ENCODE data around the gene RELN. TPM values are rescaled to one million over a fixed set of nuclear protein-coding genes. Genes with fewer than 3 reads are reported as not detected.
"Not testable (repeated sequence)": the region's sequence is repeated elsewhere in the genome, so short reads cannot be mapped to it uniquely, and the experiment has no call there.

RELN gene
- total and polyA plus RNA-seq, 10 of the 15 experiments (the other 5 are each of a cell fraction or from before 2014, with no cell fraction given) = 0.11 to 0.21 TPM; not detected in 8

DNA sequence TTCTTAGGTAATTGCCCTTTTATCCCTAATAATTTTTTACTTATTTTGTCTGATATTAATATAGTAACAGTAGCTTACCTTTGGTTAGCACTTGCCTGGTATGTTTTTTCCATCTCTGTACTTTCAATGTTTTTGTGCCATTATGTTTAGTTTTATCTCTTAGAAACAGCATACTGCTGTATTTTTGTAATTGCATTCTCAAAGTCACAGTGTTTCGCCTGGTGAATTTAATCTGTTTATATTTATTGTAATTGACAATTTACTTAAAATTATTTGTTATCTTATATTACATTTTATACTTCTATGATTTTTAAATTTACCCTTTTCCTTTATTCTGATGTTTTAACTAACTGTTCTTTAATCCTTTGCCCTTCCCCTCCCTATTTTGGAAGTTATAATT lies 166.4 kb downstream of the RELN start (continued):
- TF ChIP-seq, protein P1, sequence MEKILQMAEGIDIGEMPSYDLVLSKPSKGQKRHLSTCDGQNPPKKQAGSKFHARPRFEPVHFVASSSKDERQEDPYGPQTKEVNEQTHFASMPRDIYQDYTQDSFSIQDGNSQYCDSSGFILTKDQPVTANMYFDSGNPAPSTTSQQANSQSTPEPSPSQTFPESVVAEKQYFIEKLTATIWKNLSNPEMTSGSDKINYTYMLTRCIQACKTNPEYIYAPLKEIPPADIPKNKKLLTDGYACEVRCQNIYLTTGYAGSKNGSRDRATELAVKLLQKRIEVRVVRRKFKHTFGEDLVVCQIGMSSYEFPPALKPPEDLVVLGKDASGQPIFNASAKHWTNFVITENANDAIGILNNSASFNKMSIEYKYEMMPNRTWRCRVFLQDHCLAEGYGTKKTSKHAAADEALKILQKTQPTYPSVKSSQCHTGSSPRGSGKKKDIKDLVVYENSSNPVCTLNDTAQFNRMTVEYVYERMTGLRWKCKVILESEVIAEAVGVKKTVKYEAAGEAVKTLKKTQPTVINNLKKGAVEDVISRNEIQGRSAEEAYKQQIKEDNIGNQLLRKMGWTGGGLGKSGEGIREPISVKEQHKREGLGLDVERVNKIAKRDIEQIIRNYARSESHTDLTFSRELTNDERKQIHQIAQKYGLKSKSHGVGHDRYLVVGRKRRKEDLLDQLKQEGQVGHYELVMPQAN (conservative IDR thresholded peaks at IDR 0.05) = no peak
- TF ChIP-seq, protein P2, sequence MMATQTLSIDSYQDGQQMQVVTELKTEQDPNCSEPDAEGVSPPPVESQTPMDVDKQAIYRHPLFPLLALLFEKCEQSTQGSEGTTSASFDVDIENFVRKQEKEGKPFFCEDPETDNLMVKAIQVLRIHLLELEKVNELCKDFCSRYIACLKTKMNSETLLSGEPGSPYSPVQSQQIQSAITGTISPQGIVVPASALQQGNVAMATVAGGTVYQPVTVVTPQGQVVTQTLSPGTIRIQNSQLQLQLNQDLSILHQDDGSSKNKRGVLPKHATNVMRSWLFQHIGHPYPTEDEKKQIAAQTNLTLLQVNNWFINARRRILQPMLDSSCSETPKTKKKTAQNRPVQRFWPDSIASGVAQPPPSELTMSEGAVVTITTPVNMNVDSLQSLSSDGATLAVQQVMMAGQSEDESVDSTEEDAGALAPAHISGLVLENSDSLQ (IDR thresholded peaks at IDR 0.05) = no peak

DNA sequence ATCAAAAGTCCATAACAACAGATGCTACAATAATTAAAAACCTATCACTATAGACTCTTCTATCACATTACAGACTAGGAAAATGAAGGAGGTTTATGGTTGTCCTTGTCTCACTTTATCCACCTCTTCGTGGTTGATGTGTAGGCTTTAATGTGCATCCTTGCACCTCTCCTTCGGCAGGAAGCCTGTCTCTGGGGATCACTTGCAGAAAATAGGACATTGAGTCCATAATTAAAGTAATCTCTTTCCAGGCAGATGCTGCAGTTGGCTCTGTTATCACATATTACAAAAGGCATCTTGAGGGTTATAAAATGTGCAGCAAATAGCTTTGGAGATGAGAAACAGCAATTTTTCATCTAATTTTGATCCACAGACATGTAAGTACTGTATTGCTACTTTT lies 168.4 kb downstream of the RELN start:
- ChIA-PET SMC1A (ENCODE audit: uncharacterized antibody, unreplicated experiment) (interaction anchor here (1.3 kb wide), 1 partner anchor 11 kb away, joined by 3 read pairs; no protein-coding TSS in a partner anchor), CTCF (no interaction called here), POLR2A (no interaction called here), RAD21 (ENCODE audit: unreplicated experiment) (no interaction called here)
- ATAC-seq (no peak), FAIRE-seq (no peak), DNase-seq (ENCODE audit: low read depth, low spot score) (no peak)
- in situ Hi-C loops (cut with MboI) (no loop called here), intact Hi-C loops (cut with micrococcal nuclease; ENCODE audit: unreplicated experiment) (no loop called here)
- no peaks in the 10 kb centered on the region for H3K9me3 ChIP-seq (replicated peaks; ENCODE audit: control insufficient read depth, insufficient read depth, low read length)
- H4K20me1 ChIP-seq (ENCODE audit: control insufficient read depth, insufficient read depth) = no peaks in the 10 kb centered on the region
- H3K27me3 ChIP-seq (replicated peaks in 1 of 2; ENCODE audit: control insufficient read depth in 2 of 2, insufficient read depth in 2 of 2, low read length in 1 of 2) = no peaks in the 10 kb centered on the region
- 0% methylated on average over 2 of the region's 2 CpGs for WGBS (ENCODE audit: insufficient coverage, insufficient replicate concordance, low lambda C conversion rate, missing lambda C conversion rate)
- H3K36me3 ChIP-seq (ENCODE audit: control insufficient read depth in 2 of 2, insufficient read depth in 2 of 2, low read length in 1 of 2) = no peaks in the 10 kb centered on the region
- TF ChIP-seq STAT3 (IDR thresholded peaks at IDR 0.05; ENCODE audit: low read depth, low read length) (no peak), WRNIP1 (IDR thresholded peaks at IDR 0.05; ENCODE audit: borderline replicate concordance, low read depth, low read length) (no peak), NBN (IDR thresholded peaks at IDR 0.05) (no peak)
- TF ChIP-seq, protein P3, sequence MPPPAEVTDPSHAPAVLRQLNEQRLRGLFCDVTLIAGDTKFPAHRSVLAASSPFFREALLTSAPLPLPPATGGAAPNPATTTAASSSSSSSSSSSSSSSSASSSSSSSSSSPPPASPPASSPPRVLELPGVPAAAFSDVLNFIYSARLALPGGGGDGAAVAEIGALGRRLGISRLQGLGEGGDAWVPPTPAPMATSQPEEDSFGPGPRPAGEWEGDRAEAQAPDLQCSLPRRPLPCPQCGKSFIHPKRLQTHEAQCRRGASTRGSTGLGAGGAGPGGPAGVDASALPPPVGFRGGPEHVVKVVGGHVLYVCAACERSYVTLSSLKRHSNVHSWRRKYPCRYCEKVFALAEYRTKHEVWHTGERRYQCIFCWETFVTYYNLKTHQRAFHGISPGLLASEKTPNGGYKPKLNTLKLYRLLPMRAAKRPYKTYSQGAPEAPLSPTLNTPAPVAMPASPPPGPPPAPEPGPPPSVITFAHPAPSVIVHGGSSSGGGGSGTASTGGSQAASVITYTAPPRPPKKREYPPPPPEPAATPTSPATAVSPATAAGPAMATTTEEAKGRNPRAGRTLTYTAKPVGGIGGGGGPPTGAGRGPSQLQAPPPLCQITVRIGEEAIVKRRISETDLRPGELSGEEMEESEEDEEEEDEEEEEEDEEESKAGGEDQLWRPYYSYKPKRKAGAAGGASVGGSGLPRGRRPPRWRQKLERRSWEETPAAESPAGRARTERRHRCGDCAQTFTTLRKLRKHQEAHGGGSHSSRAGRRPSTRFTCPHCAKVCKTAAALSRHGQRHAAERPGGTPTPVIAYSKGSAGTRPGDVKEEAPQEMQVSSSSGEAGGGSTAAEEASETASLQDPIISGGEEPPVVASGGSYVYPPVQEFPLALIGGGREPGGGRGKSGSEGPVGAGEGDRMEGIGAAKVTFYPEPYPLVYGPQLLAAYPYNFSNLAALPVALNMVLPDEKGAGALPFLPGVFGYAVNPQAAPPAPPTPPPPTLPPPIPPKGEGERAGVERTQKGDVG (CRISPR knock-in tag; IDR thresholded peaks at IDR 0.05) = no peak
- H3K4me1 ChIP-seq (ENCODE audit: control insufficient read depth, insufficient read depth, low read length) = no peaks in the 10 kb centered on the region
- BruUV-seq (replicated peaks) = no TSS peak
- H3K27ac ChIP-seq (ENCODE audit: control insufficient read depth, insufficient read depth) = no peak overlapping the region
- H3K4me2 ChIP-seq (ENCODE audit: control insufficient read depth, insufficient read depth) = no peak overlapping the region
- H2AFZ ChIP-seq (ENCODE audit: control insufficient read depth, low read depth, low read length) = no peak overlapping the region
- H3K79me2 ChIP-seq (ENCODE audit: control insufficient read depth, insufficient read depth, low read length) = no peaks in the 10 kb centered on the region
- no peak overlapping the region for H3K4me3 ChIP-seq
- H3K9ac ChIP-seq (ENCODE audit: control insufficient read depth, insufficient read depth, low read length) = no peak overlapping the region

DNA sequence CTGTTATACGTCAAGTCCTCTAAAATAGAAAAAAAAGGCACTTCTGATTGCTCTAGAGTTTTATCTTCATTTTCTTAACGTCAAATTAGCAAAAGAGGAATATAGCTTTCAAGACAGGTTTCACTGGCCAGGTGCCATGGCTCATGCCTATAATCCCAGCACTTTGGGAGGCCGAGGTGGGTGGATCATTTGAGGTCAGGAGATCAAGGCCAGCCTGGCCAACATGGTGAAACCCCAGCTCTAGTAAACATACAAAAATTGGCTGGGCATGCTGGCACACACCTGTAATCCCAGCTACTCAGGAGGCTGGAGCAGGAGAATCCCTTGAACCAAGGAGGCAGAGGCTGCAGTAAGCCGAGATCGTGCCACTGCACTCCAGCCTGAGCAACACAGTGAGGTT lies 173.5 kb downstream of the RELN start:
- H3K79me2 ChIP-seq (ENCODE audit: control insufficient read depth, insufficient read depth, low read length); H3K27me3 ChIP-seq (replicated peaks in 1 of 2; ENCODE audit: control insufficient read depth in 2 of 2, insufficient read depth in 2 of 2, low read length in 1 of 2); in situ Hi-C loops (cut with MboI); H3K9me3 ChIP-seq (replicated peaks; ENCODE audit: control insufficient read depth, insufficient read depth, low read length); H3K4me3 ChIP-seq; RAD21 ChIA-PET (ENCODE audit: unreplicated experiment); POLR2A ChIA-PET; DNase-seq (ENCODE audit: low read depth, low spot score); BruUV-seq (replicated peaks); H3K4me2 ChIP-seq (ENCODE audit: control insufficient read depth, insufficient read depth); H3K27ac ChIP-seq (ENCODE audit: control insufficient read depth, insufficient read depth); intact Hi-C loops (cut with micrococcal nuclease; ENCODE audit: unreplicated experiment); FAIRE-seq; ATAC-seq; H3K4me1 ChIP-seq (ENCODE audit: control insufficient read depth, insufficient read depth, low read length); H4K20me1 ChIP-seq (ENCODE audit: control insufficient read depth, insufficient read depth); H2AFZ ChIP-seq (ENCODE audit: control insufficient read depth, low read depth, low read length); H3K9ac ChIP-seq (ENCODE audit: control insufficient read depth, insufficient read depth, low read length); CTCF ChIA-PET; SMC1A ChIA-PET (ENCODE audit: uncharacterized antibody, unreplicated experiment); H3K36me3 ChIP-seq (ENCODE audit: control insufficient read depth in 2 of 2, insufficient read depth in 2 of 2, low read length in 1 of 2): not testable (repeated sequence)
- WGBS (ENCODE audit: insufficient coverage, insufficient replicate concordance, low lambda C conversion rate, missing lambda C conversion rate) = 11% methylated on average over 5 of the region's 5 CpGs

Data from GM12878 (cell line).